ENCODE data around the gene FBN3. TPM values are rescaled to one million over a fixed set of nuclear protein-coding genes. Genes with fewer than 3 reads are reported as not detected.

Gene FBN3
- polyA plus RNA-seq, 1 experiment, result not detected

- no peak overlapping the region for H3K4me3 ChIP-seq (ENCODE audit: low read depth, low read length)
- no peak for DNase-seq (ENCODE audit: low read depth, low spot score)
- peaks cover 7% of the 10 kb centered on the region; the same call in 1 of the 2 replicates for H3K9me3 ChIP-seq (ENCODE audit: control insufficient read depth, insufficient read depth, low read length)
- H3K27ac ChIP-seq (ENCODE audit: low read depth, low read length), result no peak overlapping the region
- no peak for TF ChIP-seq CTCF (IDR thresholded peaks at IDR 0.05; ENCODE audit: low read depth, low read length)
- POLR2A ChIA-PET, result no interaction called here
- CTCF ChIA-PET, result interaction anchor here (0.6 kb wide), 1 partner anchor 162 kb away, joined by 4 read pairs; no protein-coding TSS in a partner anchor
- H3K27me3 ChIP-seq (ENCODE audit: control insufficient read depth, insufficient read depth, low read length), result no peaks in the 10 kb centered on the region
Measured at GRCh38 chr19:8113017-8113416, 36.4 kb downstream of the FBN3 start.

DNA sequence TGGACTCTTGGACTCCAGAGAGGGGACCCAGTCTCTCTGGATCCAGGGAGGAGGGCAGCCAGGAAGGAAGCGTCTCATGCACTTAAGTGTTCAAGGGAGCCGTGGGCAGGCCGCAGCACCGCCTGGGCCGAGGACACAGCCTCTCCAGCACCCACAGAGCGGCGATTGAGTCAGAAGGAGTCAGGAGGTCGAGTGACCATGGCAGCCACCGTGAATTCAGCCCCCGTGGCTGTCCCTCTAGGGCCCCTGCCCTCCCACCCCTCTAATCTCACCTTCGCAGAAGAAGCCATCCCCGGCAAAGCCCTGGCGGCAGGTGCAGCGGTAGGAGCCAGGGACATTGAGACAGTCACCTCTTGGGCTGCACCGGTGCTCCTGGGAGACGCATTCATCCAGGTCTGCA is 38.0 kb downstream of the FBN3 start:
- CTCF ChIA-PET, result no interaction called here

GRCh38 chr19:8110931-8111330 is 38.5 kb downstream of the FBN3 start:
- TF ChIP-seq CTCF (IDR thresholded peaks at IDR 0.05; ENCODE audit: low read depth, low read length), result no peak
- H3K27me3 ChIP-seq (ENCODE audit: control insufficient read depth, insufficient read depth, low read length), result no peaks in the 10 kb centered on the region
- ChIA-PET POLR2A (no interaction called here), CTCF (no interaction called here)
- H3K4me3 ChIP-seq (ENCODE audit: low read depth, low read length), result no peak overlapping the region
- DNase-seq (ENCODE audit: low read depth, low spot score), result no peak
- H3K27ac ChIP-seq (ENCODE audit: low read depth, low read length), result no peak overlapping the region
- peaks cover 10% of the 10 kb centered on the region; the same call in 1 of the 2 replicates for H3K9me3 ChIP-seq (ENCODE audit: control insufficient read depth, insufficient read depth, low read length)

More for the DNA sequence above, 38.0 kb downstream of the FBN3 start:
- H3K27me3 ChIP-seq (ENCODE audit: control insufficient read depth, insufficient read depth, low read length), result no peaks in the 10 kb centered on the region
- peaks cover 7% of the 10 kb centered on the region; the same call in 1 of the 2 replicates for H3K9me3 ChIP-seq (ENCODE audit: control insufficient read depth, insufficient read depth, low read length)
- DNase-seq (ENCODE audit: low read depth, low spot score), result no peak
- H3K4me3 ChIP-seq (ENCODE audit: low read depth, low read length), result no peak overlapping the region
- no peak overlapping the region for H3K27ac ChIP-seq (ENCODE audit: low read depth, low read length)
- POLR2A ChIA-PET, result no interaction called here
- TF ChIP-seq CTCF (IDR thresholded peaks at IDR 0.05; ENCODE audit: low read depth, low read length), result no peak

DNA sequence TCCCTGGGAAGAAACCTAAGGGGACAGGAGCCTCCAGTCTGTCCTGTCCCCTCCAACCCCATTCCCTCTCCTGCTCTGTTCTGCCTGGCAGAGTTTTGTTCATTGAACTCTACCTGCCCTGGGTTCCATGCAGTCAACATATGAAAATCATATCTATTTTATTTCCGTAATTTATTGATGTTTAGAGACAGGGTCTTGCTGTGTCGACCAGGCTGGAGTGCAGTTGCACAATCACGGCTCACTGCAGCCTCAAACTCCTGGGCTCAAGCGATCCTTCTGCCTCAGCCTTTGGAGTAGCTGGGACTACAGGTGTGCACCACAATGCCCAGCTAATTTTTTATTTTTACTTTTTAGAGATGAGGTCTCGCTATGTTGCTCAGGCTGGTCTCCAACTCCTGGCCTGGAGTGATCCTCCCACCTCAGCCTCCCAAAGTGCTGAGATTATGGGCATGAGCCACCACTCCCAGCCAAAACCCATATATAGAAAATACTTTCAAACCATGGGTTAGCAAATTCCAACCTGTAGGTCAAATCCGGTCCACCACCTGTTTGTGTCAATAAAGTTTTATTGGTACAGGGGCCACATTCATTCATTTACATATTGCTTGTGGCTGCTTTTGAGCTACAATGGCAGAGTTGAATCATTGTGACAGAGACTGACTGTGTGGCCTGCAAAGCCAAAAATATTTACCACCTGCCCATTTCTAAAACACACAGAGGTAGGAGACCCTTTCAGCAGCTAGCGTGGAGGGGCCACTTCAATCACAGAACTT is 39.3 kb downstream of the FBN3 start:
- ChIA-PET CTCF (no interaction called here), POLR2A (no interaction called here)
- no peaks in the 10 kb centered on the region for H3K27me3 ChIP-seq (ENCODE audit: control insufficient read depth, insufficient read depth, low read length)
- no peak overlapping the region for H3K4me3 ChIP-seq (ENCODE audit: low read depth, low read length)
- H3K27ac ChIP-seq (ENCODE audit: low read depth, low read length), result no peak overlapping the region
- DNase-seq (ENCODE audit: low read depth, low spot score), result no peak
- no peak for TF ChIP-seq CTCF (IDR thresholded peaks at IDR 0.05; ENCODE audit: low read depth, low read length)
- H3K9me3 ChIP-seq (ENCODE audit: control insufficient read depth, insufficient read depth, low read length), result peaks cover 10% of the 10 kb centered on the region; the same call in 1 of the 2 replicates

DNA sequence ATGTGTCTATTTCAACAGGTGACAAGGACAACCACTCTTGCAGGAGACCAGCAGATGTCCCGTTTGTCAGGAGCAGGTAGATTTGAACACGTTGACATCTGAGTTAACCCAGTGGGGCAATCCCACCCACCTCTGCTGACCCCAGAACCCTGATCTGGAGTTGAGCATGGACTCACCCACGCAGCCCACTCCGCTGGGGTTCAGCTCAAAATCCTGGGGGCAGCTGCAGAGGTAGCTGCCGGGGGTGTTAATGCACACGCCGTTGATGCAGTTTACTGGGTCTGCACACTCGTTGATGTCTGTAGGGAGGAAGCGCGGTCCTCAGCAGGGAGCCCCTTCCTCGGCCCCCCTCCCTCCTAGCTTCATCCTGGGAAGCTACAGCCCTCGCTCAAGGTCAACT is 39.9 kb downstream of the FBN3 start:
- no peak for TF ChIP-seq CTCF (IDR thresholded peaks at IDR 0.05; ENCODE audit: low read depth, low read length)
- peaks cover 10% of the 10 kb centered on the region; the same call in 1 of the 2 replicates for H3K9me3 ChIP-seq (ENCODE audit: control insufficient read depth, insufficient read depth, low read length)
- no peak for DNase-seq (ENCODE audit: low read depth, low spot score)
- no peak overlapping the region for H3K4me3 ChIP-seq (ENCODE audit: low read depth, low read length)
- H3K27ac ChIP-seq (ENCODE audit: low read depth, low read length), result no peak overlapping the region
- no peaks in the 10 kb centered on the region for H3K27me3 ChIP-seq (ENCODE audit: control insufficient read depth, insufficient read depth, low read length)
- ChIA-PET CTCF (no interaction called here), POLR2A (no interaction called here)

All from AG04450 (cell line).